Activated CD4-positive, alpha-beta T cell treated with anti-CD3 and anti-CD28 coated beads, Interleukin-2, Interleukin-4, amounts not matched to agents 100 ng/mL and 50 ng/mL, durations not matched to agents 16 hours and 8 hours (primary cell): ENCODE data around the gene FSTL4.

Experiments used
- DNase-seq: peaks from one replicate; pipeline ENCODE4 v3.0.0-alpha.2; 2020; ENCODE audit warnings: low spot score

Gene FSTL4

GRCh38 chr5:133610489-133611356 lies 1.6 kb downstream of the FSTL4 start:
- DNase-seq, result peak; percentile 38

- DNase-seq, result no peak
Observed at GRCh38 chr5:133607451-133607850, 4.9 kb downstream of the FSTL4 start.

GRCh38 chr5:133606835-133607234 lies 5.5 kb downstream of the FSTL4 start:
- DNase-seq, result no peak

GRCh38 chr5:133605323-133605722 lies 7.0 kb downstream of the FSTL4 start:
- no peak for DNase-seq

- no peak for DNase-seq
Observed at GRCh38 chr5:133603711-133604110, 8.6 kb downstream of the FSTL4 start.

GRCh38 chr5:133602835-133603380 lies 9.4 kb downstream of the FSTL4 start:
- no peak for DNase-seq

GRCh38 chr5:133599600-133599999 lies 12.7 kb downstream of the FSTL4 start:
- no peak for DNase-seq

GRCh38 chr5:133599044-133599443 lies 13.3 kb downstream of the FSTL4 start:
- no peak for DNase-seq

- no peak for DNase-seq
Observed at GRCh38 chr5:133596049-133596448, 16.3 kb downstream of the FSTL4 start.

- no peak for DNase-seq
Observed at GRCh38 chr5:133595465-133595864, 16.9 kb downstream of the FSTL4 start.

GRCh38 chr5:133589286-133589685 lies 23.1 kb downstream of the FSTL4 start:
- DNase-seq, result no peak

- DNase-seq, result no peak
Observed at GRCh38 chr5:133582971-133583370, 29.4 kb downstream of the FSTL4 start.

GRCh38 chr5:133581918-133582317 lies 30.4 kb downstream of the FSTL4 start:
- no peak for DNase-seq

- no peak for DNase-seq
Observed at GRCh38 chr5:133581348-133581747, 31.0 kb downstream of the FSTL4 start.

- no peak for DNase-seq
Observed at GRCh38 chr5:133580618-133581017, 31.7 kb downstream of the FSTL4 start.

GRCh38 chr5:133579766-133580165 lies 32.6 kb downstream of the FSTL4 start:
- no peak for DNase-seq

- DNase-seq, result no peak
Observed at GRCh38 chr5:133569347-133569746, 43.0 kb downstream of the FSTL4 start.

GRCh38 chr5:133565993-133566392 lies 46.3 kb downstream of the FSTL4 start:
- DNase-seq, result no peak

- DNase-seq, result no peak
Observed at GRCh38 chr5:133564921-133565565, 47.3 kb downstream of the FSTL4 start.

- no peak for DNase-seq
Observed at GRCh38 chr5:133562554-133562953, 49.8 kb downstream of the FSTL4 start.

GRCh38 chr5:133559960-133560359 lies 52.4 kb downstream of the FSTL4 start:
- no peak for DNase-seq

- no peak for DNase-seq
Observed at GRCh38 chr5:133556551-133556950, 55.8 kb downstream of the FSTL4 start.

- DNase-seq, result no peak
Observed at GRCh38 chr5:133554279-133554678, 58.1 kb downstream of the FSTL4 start.
